Kidney (tissue), 14 donors: ENCODE measurements around the gene CUX1. TPM values are rescaled to one million over a fixed set of nuclear protein-coding genes. Genes with fewer than 3 reads are reported as not detected.

Source experiments
- DNase-seq, 5 donors: peaks; one replicate each; pipeline ENCODE4 v3.0.0-alpha.2; 2013 to 2020
- FAIRE-seq: peaks from 2 replicates; lab custom pipeline; 2012; peaks lifted over from hg19 to GRCh38; lab: Jason Lieb, UNC
- H3K27ac ChIP-seq, 2 donors: one replicate each; pipeline ENCODE4 v1.7.0; 2013; ENCODE audit warnings: low read depth in 2 of 2, low read length in 2 of 2, inconsistent platforms in 1 of 2
- H3K27me3 ChIP-seq: one replicate; pipeline ENCODE4 v1.7.1; 2013; ENCODE audit warnings: low read length, inconsistent platforms; ENCODE audit not compliant: control insufficient read depth, insufficient read depth
- H3K36me3 ChIP-seq, 3 donors: one replicate each; pipeline versions ENCODE4 v1.7.0 to v1.7.1; 2013; ENCODE audit warnings: low read length in 3 of 3, control low read depth in 1 of 3, inconsistent platforms in 1 of 3; ENCODE audit not compliant: insufficient read depth in 3 of 3, control insufficient read depth in 2 of 3
- H3K4me1 ChIP-seq, 3 donors: one replicate each; pipeline versions ENCODE4 v1.7.0 to v1.7.1; 2013; ENCODE audit warnings: low read length in 3 of 3, inconsistent platforms in 1 of 3, low read depth in 1 of 3; ENCODE audit not compliant: control insufficient read depth in 2 of 3, insufficient read depth in 2 of 3
- H3K4me3 ChIP-seq, 3 donors: one replicate each; pipeline versions ENCODE4 v1.7.0 to v1.8.1; 2013; ENCODE audit warnings: low read length in 3 of 3, control low read depth in 1 of 3, inconsistent platforms in 1 of 3
- H3K9ac ChIP-seq, 3 donors: one replicate each; pipeline versions ENCODE4 v1.7.0 to v1.7.1; 2013; ENCODE audit warnings: low read length in 3 of 3, control low read depth in 1 of 3, inconsistent platforms in 1 of 3
- H3K9me3 ChIP-seq, 3 donors: one replicate each; pipeline versions ENCODE4 v1.7.0 to v1.7.1; 2013; ENCODE audit warnings: low read length in 3 of 3, control low read depth in 1 of 3, inconsistent platforms in 1 of 3; ENCODE audit not compliant: control insufficient read depth in 2 of 3, insufficient read depth in 1 of 3
- intact Hi-C: fragments of 100-400 bp; cut with DNase I; formaldehyde crosslinking; loops from one replicate; pipeline ENCODE4 v1.11.1; 2022
- polyA plus RNA-seq: library from polyadenylated mRNA; stranded (reverse); fragments of 350-450 nt; fragmentation: Illumina TruSeq; extraction: RNeasy Lipid Tissue Mini Kit (QIAGEN cat#74804); gene quantifications from one replicate; pipeline ENCODE4 v1.2.3, GENCODE V29; 2014; ENCODE audit warnings: low read depth, low replicate concordance; ENCODE audit not compliant: insufficient read depth
- total RNA-seq: library from RNA; stranded (reverse); fragmentation: NEBNext Ultra II Directional; extraction: Animal tissue kit (Norgen Biotek cat#: 25700); gene quantifications from one replicate; pipeline ENCODE4 v1.2.1, GENCODE V29; 2021
- TF ChIP-seq, protein P1 (sequence below): IDR thresholded peaks from 3 replicates; pipeline ENCODE4 v1.5.1; 2012; ENCODE audit warnings: mild to moderate bottlenecking, moderate library complexity, borderline replicate concordance; ENCODE audit not compliant: insufficient read depth; ENCODE audit errors: extremely low read depth
- donor health status: control.
- donor health status: control.
- donor health status: control.
- donor health status: control.
- donor health status: control.
- donor health status: DM: yes; HTN: yes; CAD: no.
- donor health status: Normal renal cell carcinoma (clear cell type).

Gene CUX1
- total and polyA plus RNA-seq, 2 donors from 2014 or later: 71.4 to 126 TPM

DNA sequence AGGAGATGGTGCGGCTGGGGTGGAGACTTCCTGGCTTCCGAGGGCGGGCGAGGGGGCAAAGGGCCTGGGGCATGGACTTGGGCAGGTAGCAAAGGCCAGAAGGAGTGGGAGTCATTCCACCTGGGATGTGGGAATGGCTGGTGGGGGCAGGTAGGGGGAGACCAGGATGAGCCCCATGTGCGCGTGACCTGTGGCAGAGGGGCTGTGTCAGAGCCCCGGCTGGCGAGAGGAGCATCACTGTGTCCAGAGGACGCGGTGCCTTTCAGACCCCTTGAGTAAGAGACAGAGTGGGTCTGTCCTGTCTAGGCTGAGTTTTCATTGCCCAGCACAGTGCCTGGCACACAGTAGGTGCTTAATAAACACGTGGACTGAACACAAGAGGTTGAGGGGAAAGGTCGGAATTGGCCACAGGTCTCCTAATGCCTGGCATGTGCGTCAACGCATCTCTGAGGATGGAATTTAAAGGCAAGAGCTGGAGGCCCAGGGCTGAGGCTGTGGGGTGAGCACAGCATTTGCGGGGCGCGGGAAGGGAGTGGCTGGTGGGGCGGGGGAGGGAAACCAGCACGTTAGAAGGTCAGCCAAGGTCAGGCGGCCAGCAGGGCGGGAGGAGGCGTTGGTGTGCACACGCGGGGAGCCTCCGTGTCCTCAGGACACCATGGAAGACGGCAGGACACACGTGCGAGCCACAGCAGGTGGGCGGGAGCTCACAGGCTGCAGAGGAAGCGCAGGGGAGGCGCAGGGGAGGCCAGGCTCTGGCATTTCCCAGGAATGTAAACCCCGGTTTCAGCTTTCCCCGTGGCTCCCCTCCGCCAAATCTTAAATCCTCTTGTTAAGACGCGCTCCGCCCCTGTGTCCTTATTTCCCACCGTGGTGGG lies 51.8 kb downstream of the CUX1 start:
- peak in 4 of 5 donors; percentile 66 to 79 (median 74) for DNase-seq
- peak overlapping the region; percentile 37 to 43 for H3K27ac ChIP-seq
- peaks cover 0 to 33% (median 25%) of the 10 kb centered on the region in 3 donors for H3K4me1 ChIP-seq

DNA sequence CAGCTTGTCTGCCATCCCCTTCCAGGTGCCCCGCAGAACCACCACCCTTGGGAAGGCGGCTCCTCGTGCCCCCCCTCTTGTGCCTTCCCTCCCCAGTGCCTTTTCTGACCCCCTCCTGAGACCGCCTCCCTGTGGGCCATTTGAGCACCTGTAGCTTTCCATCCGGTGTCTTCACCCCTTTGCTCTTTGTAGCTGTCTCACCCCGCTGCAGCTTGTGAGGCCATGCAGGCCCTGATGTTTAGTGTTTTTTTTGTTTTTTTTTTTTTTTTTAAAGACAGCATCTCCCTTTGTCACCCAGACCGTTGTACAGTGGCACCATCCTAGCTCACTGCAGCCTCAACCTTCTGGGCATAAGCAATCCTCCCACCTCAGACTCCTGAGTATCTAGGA lies 52.5 kb downstream of the CUX1 start:
- Histone ChIP-seq H3K27me3 (no peaks in the 10 kb centered on the region), H3K9ac (no peak overlapping the region), H3K4me3 (no peak overlapping the region), H3K4me1 (peaks cover 0 to 33% (median 27%) of the 10 kb centered on the region in 3 donors), H3K36me3 (no peaks in the 10 kb centered on the region), H3K9me3 (no peaks in the 10 kb centered on the region), H3K27ac (peak overlapping the region in 1 of 2 donors; percentile 32)
- DNase-seq (no peak), FAIRE-seq (no peak)
- TF ChIP-seq, protein P1, sequence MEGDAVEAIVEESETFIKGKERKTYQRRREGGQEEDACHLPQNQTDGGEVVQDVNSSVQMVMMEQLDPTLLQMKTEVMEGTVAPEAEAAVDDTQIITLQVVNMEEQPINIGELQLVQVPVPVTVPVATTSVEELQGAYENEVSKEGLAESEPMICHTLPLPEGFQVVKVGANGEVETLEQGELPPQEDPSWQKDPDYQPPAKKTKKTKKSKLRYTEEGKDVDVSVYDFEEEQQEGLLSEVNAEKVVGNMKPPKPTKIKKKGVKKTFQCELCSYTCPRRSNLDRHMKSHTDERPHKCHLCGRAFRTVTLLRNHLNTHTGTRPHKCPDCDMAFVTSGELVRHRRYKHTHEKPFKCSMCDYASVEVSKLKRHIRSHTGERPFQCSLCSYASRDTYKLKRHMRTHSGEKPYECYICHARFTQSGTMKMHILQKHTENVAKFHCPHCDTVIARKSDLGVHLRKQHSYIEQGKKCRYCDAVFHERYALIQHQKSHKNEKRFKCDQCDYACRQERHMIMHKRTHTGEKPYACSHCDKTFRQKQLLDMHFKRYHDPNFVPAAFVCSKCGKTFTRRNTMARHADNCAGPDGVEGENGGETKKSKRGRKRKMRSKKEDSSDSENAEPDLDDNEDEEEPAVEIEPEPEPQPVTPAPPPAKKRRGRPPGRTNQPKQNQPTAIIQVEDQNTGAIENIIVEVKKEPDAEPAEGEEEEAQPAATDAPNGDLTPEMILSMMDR: no peak
- intact Hi-C loops: no loop called here

More for the DNA sequence above, 51.8 kb downstream of the CUX1 start:
- H3K9ac ChIP-seq: peak overlapping the region in 1 of 3 donors; percentile 19
- H3K4me3 ChIP-seq: no peak overlapping the region
- FAIRE-seq: no peak
- intact Hi-C loops: no loop called here
- TF ChIP-seq, protein P1: no peak
- H3K27me3 ChIP-seq: no peaks in the 10 kb centered on the region
- no peaks in the 10 kb centered on the region for H3K36me3 ChIP-seq
- no peaks in the 10 kb centered on the region for H3K9me3 ChIP-seq

DNA sequence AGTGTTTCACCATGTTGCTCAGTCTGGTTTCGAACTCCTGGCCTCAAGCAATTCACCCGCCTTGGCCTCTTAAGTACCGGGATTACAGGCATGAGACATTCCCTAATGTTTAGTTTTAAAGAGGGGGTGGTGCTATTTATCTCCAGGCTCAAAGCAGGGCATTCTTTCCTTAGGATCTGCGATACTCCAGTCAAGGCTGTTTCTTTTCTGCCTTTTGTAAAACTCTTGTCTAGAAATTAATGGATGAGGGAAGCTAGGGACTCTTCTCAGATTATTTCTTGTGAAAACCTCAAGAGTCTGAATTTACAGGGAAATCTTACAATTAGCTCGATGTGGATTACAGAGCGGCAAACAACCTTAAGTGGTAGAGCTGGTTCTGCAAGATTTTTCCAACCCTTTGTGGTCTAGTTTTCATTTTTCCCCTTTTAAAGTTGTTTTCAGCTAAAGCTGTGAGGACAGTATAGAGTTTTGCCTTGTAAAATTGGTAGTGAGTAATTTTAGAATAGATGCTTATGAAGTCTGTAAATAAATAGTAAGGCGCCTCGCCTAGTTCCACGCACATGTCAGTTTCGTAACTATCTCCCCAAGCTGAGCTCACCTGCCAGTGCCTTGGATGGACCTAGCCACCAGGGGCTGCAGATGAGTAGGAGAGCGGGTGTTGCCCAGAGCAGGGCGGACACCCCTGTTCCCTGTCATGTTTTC lies 53.1 kb downstream of the CUX1 start:
- Histone ChIP-seq H3K4me3 (no peak overlapping the region), H3K36me3 (no peaks in the 10 kb centered on the region), H3K27ac (peak overlapping the region in 1 of 2 donors; percentile 32), H3K9ac (no peak overlapping the region), H3K4me1 (peaks cover 0 to 29% (median 27%) of the 10 kb centered on the region in 3 donors), H3K27me3 (no peaks in the 10 kb centered on the region), H3K9me3 (no peaks in the 10 kb centered on the region)
- intact Hi-C loops: no loop called here
- FAIRE-seq: no peak
- TF ChIP-seq, protein P1: no peak
- peak in 1 of 5 donors; percentile 76 for DNase-seq
